ENCODE data around the gene LAMB2.

LAMB2 gene

GRCh38 chr3:49132437-49133225 is at the start of gene LAMB2:
LAMB2 (minus strand) TSS chr3:49133050; CDS start chr3:49132867, 183 bp downstream.
- DNase-seq: peak; percentile 72

DNA sequence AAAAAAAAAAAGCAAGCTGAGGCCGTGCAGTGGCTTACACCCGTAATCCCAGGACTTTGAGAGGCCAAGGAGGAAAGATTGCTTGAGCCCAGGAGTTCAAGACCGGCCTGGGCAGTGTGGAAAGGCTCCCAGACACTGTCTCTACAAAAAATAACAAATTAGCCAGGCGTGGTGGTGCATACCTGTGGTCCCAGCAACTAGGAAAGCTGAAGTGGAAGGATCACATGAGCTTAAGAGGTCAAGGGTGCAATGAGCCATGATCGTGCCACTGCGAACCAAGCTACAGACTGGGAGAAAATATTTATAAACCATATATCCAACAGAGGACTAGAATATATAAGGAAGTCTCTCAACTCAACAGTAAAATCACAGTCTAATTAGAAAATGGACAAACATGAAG is 48.5 kb upstream of the LAMB2 start:
- no peak for DNase-seq

DNA sequence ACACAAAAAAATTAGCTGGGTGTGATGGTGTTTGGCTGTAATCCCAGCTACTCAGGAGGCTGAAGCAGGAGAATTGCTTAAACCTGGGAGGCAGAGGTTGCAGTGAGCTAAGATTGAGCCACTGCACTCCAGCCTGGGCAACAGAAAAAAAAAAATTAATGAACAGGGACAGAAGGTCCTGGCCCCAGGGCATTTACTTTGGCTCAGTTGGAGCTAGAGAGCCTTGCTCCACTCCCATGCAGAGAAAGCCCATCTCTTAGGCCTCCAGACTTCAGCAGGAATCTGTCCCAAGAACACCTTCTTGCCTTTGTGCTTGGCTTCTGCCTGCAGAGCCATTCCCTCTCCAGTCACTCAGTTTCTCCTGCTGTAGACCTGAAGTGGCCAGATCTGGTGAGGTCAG is 47.3 kb upstream of the LAMB2 start:
- no peak for DNase-seq

- peak; percentile 60 for DNase-seq
These were observed 44.2 kb upstream of the LAMB2 start for GRCh38 chr3:49177073-49177472.

- DNase-seq: no peak
These were observed 42.7 kb upstream of the LAMB2 start for GRCh38 chr3:49175530-49175929.

GRCh38 chr3:49174397-49174985 is 41.6 kb upstream of the LAMB2 start:
- DNase-seq: no peak

- peak; percentile 89 for DNase-seq
These were observed 40.9 kb upstream of the LAMB2 start for GRCh38 chr3:49173792-49174170.

DNA sequence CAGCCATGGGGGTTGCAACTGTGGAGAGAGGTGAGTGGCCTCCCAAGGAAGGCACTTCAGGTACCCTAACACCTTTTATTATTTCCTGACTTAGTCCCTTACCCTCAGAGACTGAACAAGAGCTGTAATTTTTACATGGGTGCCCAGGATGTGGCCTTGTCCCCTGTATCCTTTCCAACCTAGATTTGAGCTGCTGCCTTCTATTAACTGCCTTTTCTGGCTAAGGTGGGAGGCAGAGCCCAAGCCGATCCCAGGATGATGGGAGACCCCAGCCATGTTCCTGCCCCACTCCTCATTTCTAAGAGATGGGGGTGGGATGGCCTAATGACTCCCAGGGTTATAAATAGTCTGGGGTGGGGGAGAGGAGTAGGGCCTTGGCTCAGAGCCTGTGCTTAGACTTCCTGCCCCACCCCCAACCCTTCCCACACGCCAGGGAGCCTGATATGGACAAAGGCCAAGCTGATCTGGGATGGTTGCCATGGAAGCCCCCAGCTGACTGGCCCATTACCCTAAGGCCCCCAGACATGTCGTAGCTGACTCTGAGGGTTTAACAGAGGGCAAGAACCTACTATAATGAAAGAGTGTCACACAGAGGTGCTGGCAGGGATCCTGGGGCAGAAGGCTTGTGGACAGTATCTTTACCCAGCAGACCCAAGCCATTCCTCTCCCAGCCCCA is 40.4 kb upstream of the LAMB2 start:
- peak; percentile 73 for DNase-seq

- DNase-seq: no peak
These were observed 39.7 kb upstream of the LAMB2 start for GRCh38 chr3:49172551-49173041.

- no peak for DNase-seq
These were observed 39.1 kb upstream of the LAMB2 start for GRCh38 chr3:49171775-49172500.

GRCh38 chr3:49171119-49171774 is 38.4 kb upstream of the LAMB2 start, which contains the start of gene KLHDC8B:
KLHDC8B (plus strand) TSS chr3:49171598; CDS start chr3:49172770, 1,172 bp downstream.
- peak; percentile 90 for DNase-seq

DNA sequence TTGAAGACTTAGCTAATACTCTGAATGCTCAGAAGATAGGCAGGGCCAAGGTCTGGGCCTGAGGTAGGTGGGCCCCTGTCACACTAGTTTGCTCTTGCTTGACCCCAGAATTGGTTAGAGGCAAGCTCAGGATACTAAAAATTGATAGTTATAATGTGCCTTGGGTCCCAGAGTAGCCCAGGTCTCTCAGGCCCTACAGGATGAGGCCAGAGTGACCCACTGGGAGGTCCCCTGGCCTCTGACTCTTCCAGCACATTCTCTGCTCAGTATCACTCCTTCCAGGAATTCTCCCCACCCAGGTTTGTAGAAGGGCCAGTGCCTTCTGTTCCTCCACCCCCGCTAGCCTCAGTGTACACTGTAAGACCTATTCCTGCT is 37.9 kb upstream of the LAMB2 start:
- DNase-seq: no peak

GRCh38 chr3:49166752-49167556 is 34.1 kb upstream of the LAMB2 start:
- no peak for DNase-seq

GRCh38 chr3:49165771-49166751 is 33.2 kb upstream of the LAMB2 start, which contains the start of gene CCDC71:
CCDC71 (minus strand) TSS chr3:49166331; CDS start chr3:49164208, 2,123 bp downstream.
- peak; percentile 79 for DNase-seq

- peak; percentile 62 for DNase-seq
These were observed 32.3 kb upstream of the LAMB2 start for GRCh38 chr3:49164983-49165720.

- no peak for DNase-seq
These were observed 30.8 kb upstream of the LAMB2 start for GRCh38 chr3:49163609-49164008.

DNA sequence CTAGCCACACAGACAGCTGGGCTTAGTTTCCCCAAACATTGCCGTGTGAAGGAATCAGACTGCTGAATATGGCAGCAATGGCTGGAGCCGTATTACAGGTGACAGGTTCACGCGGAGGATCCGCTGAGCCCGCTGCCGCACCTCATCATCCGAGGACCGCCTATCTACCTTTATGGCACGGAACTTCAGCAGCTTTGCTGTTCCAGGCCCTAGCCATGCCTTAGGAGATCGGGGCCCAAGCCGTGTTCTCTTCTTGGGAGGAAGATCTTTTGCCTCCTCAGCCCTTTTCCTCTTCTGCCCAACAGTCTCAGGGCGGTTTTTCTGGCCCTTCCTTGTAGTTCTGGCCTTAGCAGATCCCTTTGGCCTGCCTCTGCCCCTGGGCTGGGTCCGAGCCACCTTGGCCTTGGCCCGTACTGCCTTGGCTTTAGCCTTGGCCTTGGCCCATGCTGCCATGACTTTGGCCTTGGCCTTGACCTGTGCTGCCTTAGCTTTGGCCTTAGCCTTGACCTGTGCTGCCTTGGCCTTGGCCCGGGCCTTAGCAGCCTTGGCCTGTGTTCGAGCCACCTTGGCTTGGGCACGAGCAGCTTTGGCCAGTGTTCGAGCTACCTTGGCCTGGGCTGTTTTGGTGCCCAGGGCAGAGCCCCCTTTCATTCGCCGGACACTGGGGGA is 30.0 kb upstream of the LAMB2 start:
- no peak for DNase-seq

- no peak for DNase-seq
These were observed 29.1 kb upstream of the LAMB2 start for GRCh38 chr3:49161808-49162530.

Data from NCI-H82 (cell line).